ENCODE data around the gene SPNS2.

SPNS2 gene

DNA sequence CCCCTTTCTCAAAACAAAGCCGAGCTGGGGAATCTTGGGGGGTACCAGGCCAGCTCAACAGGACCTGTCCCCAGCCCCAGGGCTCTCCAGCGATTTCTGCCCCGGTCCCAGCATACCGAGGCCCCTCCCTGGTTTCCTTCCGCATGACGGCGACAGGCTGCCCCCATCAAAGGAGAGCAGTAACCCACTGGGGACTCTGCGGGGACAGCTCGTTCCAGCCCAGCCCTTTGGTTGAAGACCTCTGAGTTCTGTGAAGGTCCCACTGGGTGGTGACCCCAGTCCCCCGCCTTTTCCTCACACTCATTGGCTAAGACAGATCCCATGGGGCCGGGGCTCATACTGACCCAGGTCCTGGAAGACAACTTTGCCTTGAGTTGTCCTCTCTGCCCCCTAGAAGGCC, 89.7 kb downstream of the SPNS2 start:
- no peak for DNase-seq (ENCODE audit: low read depth in 2 of 2)

All from stimulated activated CD8-positive, alpha-beta memory T cell treated with anti-CD3 and anti-CD28 coated beads, Interleukin-2, amount 100 ng/mL, for 48 hours (primary cell).